Mesodermal cell (in vitro differentiated cells): ENCODE measurements around the gene STC2.
"Not testable (repeated sequence)": the region's sequence is repeated elsewhere in the genome, so short reads cannot be mapped to it uniquely, and the experiment has no call there.

Experiments used
- H3K27ac ChIP-seq: 2 replicates; pipeline ENCODE4 v1.7.0; 2013; ENCODE audit warnings: mild to moderate bottlenecking, low read depth, low read length, moderate library complexity; ENCODE audit not compliant: severe bottlenecking
- H3K36me3 ChIP-seq: 2 replicates; pipeline ENCODE4 v1.7.1; 2013; ENCODE audit warnings: mild to moderate bottlenecking, low read length, moderate library complexity; ENCODE audit not compliant: control insufficient read depth, insufficient read depth
- H3K4me1 ChIP-seq: one replicate; pipeline ENCODE4 v1.7.1; 2013; ENCODE audit warnings: mild to moderate bottlenecking, low read length; ENCODE audit not compliant: insufficient read depth, control insufficient read depth, poor library complexity, severe bottlenecking
- H3K4me3 ChIP-seq: 2 replicates; pipeline ENCODE4 v1.7.0; 2013; ENCODE audit warnings: low read length, control low read depth, mild to moderate bottlenecking; ENCODE audit not compliant: insufficient read depth, poor library complexity, severe bottlenecking; ENCODE audit errors: extremely low read depth
- H3K9me3 ChIP-seq: 2 replicates; pipeline ENCODE4 v1.7.1; 2013; ENCODE audit warnings: mild to moderate bottlenecking, low read length, moderate library complexity; ENCODE audit not compliant: control insufficient read depth
- WGBS, 2 experiments: methylation state at CpG; one replicate each; pipeline ENCODE4 v1.1.5; 2013; ENCODE audit warnings: missing lambda C conversion rate in 2 of 2; ENCODE audit not compliant: insufficient coverage in 2 of 2; 5-methylcytosine and 5-hydroxymethylcytosine counted together

STC2 gene

GRCh38 chr5:173291722-173292658 is 36.2 kb downstream of the STC2 start:
- Histone ChIP-seq H3K9me3 (peaks cover 5% of the 10 kb centered on the region), H3K36me3 (no peaks in the 10 kb centered on the region), H3K4me1 (peaks cover 40% of the 10 kb centered on the region), H3K4me3 (no peak overlapping the region), H3K27ac (peak overlapping the region; percentile 61)
- 84 to 96% methylated on average over 5 to 6 of the region's 9 CpGs for WGBS, 2 experiments

- peaks cover 37% of the 10 kb centered on the region for H3K4me1 ChIP-seq
- H3K36me3 ChIP-seq = no peaks in the 10 kb centered on the region
- H3K27ac ChIP-seq = peak overlapping the region; percentile 87
- 51 to 60% methylated on average over 8 to 9 of the region's 12 CpGs for WGBS, 2 experiments
- H3K4me3 ChIP-seq = no peak overlapping the region
- H3K9me3 ChIP-seq = peaks cover 5% of the 10 kb centered on the region
Measured at GRCh38 chr5:173290477-173291131, 37.6 kb downstream of the STC2 start.

GRCh38 chr5:173289372-173289771 is 38.8 kb downstream of the STC2 start:
- peaks cover 30% of the 10 kb centered on the region for H3K4me1 ChIP-seq
- no peak overlapping the region for H3K4me3 ChIP-seq
- H3K27ac ChIP-seq = no peak overlapping the region
- 0% methylated on average over 1 of the region's 3 CpGs for WGBS, 2 experiments
- peaks cover 5% of the 10 kb centered on the region for H3K9me3 ChIP-seq
- no peaks in the 10 kb centered on the region for H3K36me3 ChIP-seq

- 100% methylated on average over 1 to 4 of the region's 4 CpGs for WGBS, 2 experiments
- H3K4me3 ChIP-seq = no peak overlapping the region
- no peaks in the 10 kb centered on the region for H3K36me3 ChIP-seq
- peaks cover 25% of the 10 kb centered on the region for H3K4me1 ChIP-seq
- H3K9me3 ChIP-seq = peaks cover 5% of the 10 kb centered on the region
- H3K27ac ChIP-seq = no peak overlapping the region
Measured at GRCh38 chr5:173288632-173289031, 39.6 kb downstream of the STC2 start.

- no peak overlapping the region for H3K4me3 ChIP-seq
- 68 to 75% methylated on average over 5 to 7 of the region's 7 CpGs for WGBS, 2 experiments
- no peak overlapping the region for H3K27ac ChIP-seq
- H3K9me3 ChIP-seq = peaks cover 5% of the 10 kb centered on the region
- no peaks in the 10 kb centered on the region for H3K36me3 ChIP-seq
- H3K4me1 ChIP-seq = peaks cover 12% of the 10 kb centered on the region
Measured at GRCh38 chr5:173287086-173287485, 41.1 kb downstream of the STC2 start.

GRCh38 chr5:173284343-173284958 is 43.8 kb downstream of the STC2 start:
- H3K4me3 ChIP-seq, H3K9me3 ChIP-seq, H3K27ac ChIP-seq, H3K4me1 ChIP-seq, H3K36me3 ChIP-seq: not testable (repeated sequence)
- 93 to 97% methylated on average over 4 of the region's 4 CpGs for WGBS, 2 experiments

GRCh38 chr5:173283318-173284288 is 44.6 kb downstream of the STC2 start:
- Histone ChIP-seq H3K4me1 (no peaks in the 10 kb centered on the region), H3K4me3 (peak overlapping the region; percentile 8), H3K9me3 (no peaks in the 10 kb centered on the region), H3K36me3 (no peaks in the 10 kb centered on the region), H3K27ac (no peak overlapping the region)
- WGBS, 2 experiments = 7 to 8% methylated on average over 30 to 43 of the region's 45 CpGs

GRCh38 chr5:173282916-173283315 is 45.3 kb downstream of the STC2 start:
- H3K4me3 ChIP-seq = no peak overlapping the region
- no peaks in the 10 kb centered on the region for H3K9me3 ChIP-seq
- no peaks in the 10 kb centered on the region for H3K4me1 ChIP-seq
- H3K27ac ChIP-seq = no peak overlapping the region
- no peaks in the 10 kb centered on the region for H3K36me3 ChIP-seq
- WGBS, 2 experiments = 88 to 89% methylated on average over 8 to 10 of the region's 10 CpGs

- WGBS, 2 experiments = 26 to 38% methylated on average over 4 to 5 of the region's 6 CpGs
- H3K4me1 ChIP-seq = no peaks in the 10 kb centered on the region
- no peak overlapping the region for H3K4me3 ChIP-seq
- no peaks in the 10 kb centered on the region for H3K9me3 ChIP-seq
- H3K27ac ChIP-seq = no peak overlapping the region
- no peaks in the 10 kb centered on the region for H3K36me3 ChIP-seq
Measured at GRCh38 chr5:173281910-173282309, 46.3 kb downstream of the STC2 start.

GRCh38 chr5:173279166-173279565 is 49.0 kb downstream of the STC2 start:
- H3K4me1 ChIP-seq = no peaks in the 10 kb centered on the region
- WGBS, 2 experiments = 97 to 98% methylated on average over 5 of the region's 5 CpGs
- H3K9me3 ChIP-seq = no peaks in the 10 kb centered on the region
- no peak overlapping the region for H3K4me3 ChIP-seq
- H3K27ac ChIP-seq = no peak overlapping the region
- no peaks in the 10 kb centered on the region for H3K36me3 ChIP-seq
